K562 (cell line): ENCODE measurements around the gene PCCB. TPM values are rescaled to one million over a fixed set of nuclear protein-coding genes. Genes with fewer than 3 reads are reported as not detected.

Experiments used
- ATAC-seq: fragments of 200-7000 bp; cut with Tn5 transposase; 3 replicates; pipeline ENCODE4 v1.9.1; 2020; ENCODE audit warnings: moderate library complexity
- BruUV-seq: library from RNA; stranded (reverse); fragments of 400-500 nt; replicated peaks from 2 replicates; lab custom pipeline; 2021; lab: Mats Ljungman, UMichigan
- CTCF ChIA-PET: fragments of 300-600 bp; formaldehyde crosslinking; extraction: SDS; loops from one replicate; lab custom pipeline; 2021; ENCODE audit warnings: low intra/inter-chr PET ratio; lab: Yijun Ruan, JAX
- POLR2A ChIA-PET: fragments of 300-600, 350-650 bp; sonication (Branson Sonifier 250); formaldehyde crosslinking; extraction: SDS; loops from one replicate; lab custom pipeline; 2021; ENCODE audit warnings: antibody characterized with exemption, inconsistent platforms; lab: Yijun Ruan, JAX
- DNase-seq, 4 experiments: peaks; one replicate each; pipeline versions ENCODE4 v3.0.0 to v3.0.0-alpha.2; 2011 to 2018; ENCODE audit warnings: low spot score in 3 of 4, mixed read lengths in 3 of 4; ENCODE audit errors: extremely low read depth in 1 of 4
- FAIRE-seq: peaks from 2 replicates; lab custom pipeline; 2011; peaks lifted over from hg19 to GRCh38; lab: Jason Lieb, UNC
- H2AFZ ChIP-seq: 2 replicates; pipeline ENCODE4 v1.6.0; 2011; ENCODE audit warnings: low read depth, low read length, control low read depth, inconsistent platforms
- H3K27ac ChIP-seq: fragments of 200-600 bp; 3 replicates; pipeline ENCODE4 v1.8.0; 2011; ENCODE audit warnings: low read depth, mild to moderate bottlenecking, control low read depth, inconsistent platforms, low read length, moderate library complexity, mixed read lengths; ENCODE audit errors: extremely low read depth
- H3K27me3 ChIP-seq, 2 experiments: fragments of 300-600 bp in 1 of 2; 2 replicates in 1 of 2; 3 replicates in 1 of 2; pipeline versions ENCODE4 v1.6.0 to v1.8.0; 2011; ENCODE audit warnings: inconsistent platforms in 2 of 2, low read length in 2 of 2, mild to moderate bottlenecking in 1 of 2, mixed read lengths in 1 of 2, moderate library complexity in 1 of 2; ENCODE audit not compliant: control insufficient read depth in 2 of 2, insufficient read depth in 2 of 2
- H3K36me3 ChIP-seq: fragments of 300-600 bp; 3 replicates; pipeline ENCODE4 v1.8.0; 2011; ENCODE audit warnings: mild to moderate bottlenecking, low read length, inconsistent platforms; ENCODE audit not compliant: control insufficient read depth, insufficient read depth
- H3K4me1 ChIP-seq, 2 experiments: fragments of 200-600 bp in 1 of 2; replicated peaks in 1 of 2; 2 replicates in 1 of 2; 3 replicates in 1 of 2; pipeline versions ENCODE4 v1.5.1 to v1.8.0; 2011; ENCODE audit warnings: inconsistent platforms in 2 of 2, low read length in 2 of 2, mild to moderate bottlenecking in 1 of 2, mixed read lengths in 1 of 2, moderate library complexity in 1 of 2; ENCODE audit not compliant: control insufficient read depth in 2 of 2, insufficient read depth in 2 of 2
- H3K4me2 ChIP-seq: 2 replicates; pipeline ENCODE4 v1.6.1; 2011; ENCODE audit warnings: low read length, control low read depth, inconsistent platforms, mixed read lengths; ENCODE audit not compliant: insufficient read depth
- H3K4me3 ChIP-seq: fragments of 200-600 bp; sonication (generic), shearing (Covaris generic); 2 replicates; pipeline ENCODE4 v1.5.1; 2016; ENCODE audit warnings: control low read depth, inconsistent platforms
- H3K79me2 ChIP-seq: fragments of 200-600 bp; 3 replicates; pipeline ENCODE4 v1.8.0; 2011; ENCODE audit warnings: low read length, inconsistent platforms; ENCODE audit not compliant: control insufficient read depth, insufficient read depth
- H3K9ac ChIP-seq, 2 experiments: 2 replicates each; pipeline versions ENCODE4 v1.6.0 to v1.6.1; 2011; ENCODE audit warnings: low read depth in 2 of 2, low read length in 2 of 2, control low read depth in 1 of 2, inconsistent platforms in 1 of 2, mild to moderate bottlenecking in 1 of 2, mixed read lengths in 1 of 2; ENCODE audit not compliant: insufficient read depth in 1 of 2
- H3K9me1 ChIP-seq: one replicate; pipeline ENCODE4 v1.6.0; 2011; ENCODE audit warnings: inconsistent platforms, mild to moderate bottlenecking, low read length, moderate library complexity; ENCODE audit not compliant: control insufficient read depth, insufficient read depth
- H3K9me3 ChIP-seq: replicated peaks from 2 replicates; pipeline ENCODE4 v1.5.1; 2011; ENCODE audit warnings: low read depth, low read length, inconsistent platforms; ENCODE audit not compliant: control insufficient read depth, insufficient read depth
- H4K20me1 ChIP-seq: replicated peaks from 2 replicates; pipeline ENCODE4 v1.6.1; 2011; ENCODE audit warnings: low read length, inconsistent platforms, mixed read lengths; ENCODE audit not compliant: control insufficient read depth, insufficient read depth
- BRCA1 ChIP-seq, 2 experiments: fragments of 450-650 bp in 1 of 2; sonication (generic) in 1 of 2; formaldehyde crosslinking in 1 of 2; IDR thresholded peaks; 2 replicates each; pipeline versions ENCODE4 v1.5.0 to v1.6.1; 2017 to 2020; ENCODE audit warnings: mild to moderate bottlenecking in 1 of 2, missing genetic modification reagents in 1 of 2
- DPF2 ChIP-seq: fragments of 450-650 bp; IDR thresholded peaks from 2 replicates; pipeline ENCODE4 v1.6.1; 2016
- STAG1 ChIP-seq: sonication (generic); formaldehyde crosslinking; IDR thresholded peaks from 2 replicates; pipeline ENCODE4 v1.5.0; 2020; ENCODE audit warnings: missing genetic modification reagents, borderline replicate concordance
- YY1 ChIP-seq, 3 experiments: IDR thresholded peaks; 2 replicates each; pipeline ENCODE4 v1.6.1; 2011; ENCODE audit warnings: low read length in 2 of 3, mild to moderate bottlenecking in 2 of 3, moderate library complexity in 2 of 3, borderline replicate concordance in 1 of 3, control low read depth in 1 of 3, low read depth in 1 of 3; ENCODE audit not compliant: insufficient read depth in 3 of 3, insufficient replicate concordance in 2 of 3, control insufficient read depth in 1 of 3, insufficient read length in 1 of 3; ENCODE audit errors: extremely low read depth in 1 of 3
- in situ Hi-C: fragments of 300-500 bp; cut with MboI; formaldehyde crosslinking; loops from 4 replicates; pipeline ENCODE4 v1.15.0; 2018; ENCODE audit warnings: inconsistent platforms, mixed read lengths
- intact Hi-C: fragments of 100-400 bp; cut with micrococcal nuclease; formaldehyde crosslinking; loops from 2 replicates; pipeline ENCODE4 v1.14.2; 2022
- polyA plus RNA-seq, 8 experiments: library from polyadenylated mRNA; depleted of rRNA in 4 of 8; stranded (reverse) in 5 of 8; unstranded in 3 of 8; fragments of >200 nt; fragmentation: Nextera tagmentation in 2 of 8; fragmentation: Illumina TruSeq in 1 of 8; extraction: Ambion mirVana in 2 of 8; extraction: Trizol in 1 of 8; gene quantifications; 2 replicates each; pipeline versions ENCODE4 v1.2.1 to v1.2.3, GENCODE V29; 2011 to 2014; ENCODE audit warnings: inconsistent platforms in 1 of 8, missing spikeins in 1 of 8
- total RNA-seq, 7 experiments: library from RNA; depleted of rRNA in 6 of 7; stranded (reverse); fragments of >200 nt in 6 of 7; fragmentation: Illumina TruSeq in 2 of 7; extraction: Trizol in 2 of 7; gene quantifications; 2 replicates each; pipeline versions ENCODE4 v1.2.1 to v1.2.3, GENCODE V29; 2011 to 2021; ENCODE audit warnings: low replicate concordance in 1 of 7
- TF ChIP-seq, protein P1 (sequence below): sonication (generic); formaldehyde crosslinking; IDR thresholded peaks from 2 replicates; pipeline ENCODE4 v1.8.0; 2022; ENCODE audit warnings: mild to moderate bottlenecking, missing genetic modification reagents, borderline replicate concordance

Gene PCCB
- total and polyA plus RNA-seq, 9 of the 15 experiments (the other 6 are each of a cell fraction or from before 2014, with no cell fraction given), result 69.5 to 173 (median 92.8) TPM

DNA sequence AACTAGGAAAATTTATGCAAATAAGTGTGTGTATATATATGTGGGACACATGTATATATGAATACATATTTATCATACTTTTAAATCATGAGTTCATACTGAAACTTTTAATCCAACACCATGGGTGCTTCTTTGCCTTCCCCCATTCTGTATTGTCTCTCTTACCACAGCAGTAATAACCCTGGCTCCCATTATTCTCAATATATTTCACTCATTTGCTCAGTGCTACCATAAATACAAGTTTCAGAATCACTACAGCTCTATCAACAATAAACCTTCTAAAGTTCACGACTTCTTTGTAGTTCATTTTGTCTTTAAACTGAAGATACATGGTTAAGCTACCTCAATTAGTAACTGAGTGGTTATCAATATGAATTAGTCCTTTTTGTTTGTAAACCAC lies 82.2 kb downstream of the PCCB start (continued):
- TF ChIP-seq, protein P1, sequence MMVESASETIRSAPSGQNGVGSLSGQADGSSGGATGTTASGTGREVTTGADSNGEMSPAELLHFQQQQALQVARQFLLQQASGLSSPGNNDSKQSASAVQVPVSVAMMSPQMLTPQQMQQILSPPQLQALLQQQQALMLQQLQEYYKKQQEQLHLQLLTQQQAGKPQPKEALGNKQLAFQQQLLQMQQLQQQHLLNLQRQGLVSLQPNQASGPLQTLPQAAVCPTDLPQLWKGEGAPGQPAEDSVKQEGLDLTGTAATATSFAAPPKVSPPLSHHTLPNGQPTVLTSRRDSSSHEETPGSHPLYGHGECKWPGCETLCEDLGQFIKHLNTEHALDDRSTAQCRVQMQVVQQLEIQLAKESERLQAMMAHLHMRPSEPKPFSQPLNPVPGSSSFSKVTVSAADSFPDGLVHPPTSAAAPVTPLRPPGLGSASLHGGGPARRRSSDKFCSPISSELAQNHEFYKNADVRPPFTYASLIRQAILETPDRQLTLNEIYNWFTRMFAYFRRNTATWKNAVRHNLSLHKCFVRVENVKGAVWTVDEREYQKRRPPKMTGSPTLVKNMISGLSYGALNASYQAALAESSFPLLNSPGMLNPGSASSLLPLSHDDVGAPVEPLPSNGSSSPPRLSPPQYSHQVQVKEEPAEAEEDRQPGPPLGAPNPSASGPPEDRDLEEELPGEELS (CRISPR knock-in tag), result no peak
- no peak for TF ChIP-seq BRCA1 (IDR thresholded peaks at IDR 0.05)
- no peak for TF ChIP-seq BRCA1 (CRISPR knock-in tag; IDR thresholded peaks at IDR 0.05)

DNA sequence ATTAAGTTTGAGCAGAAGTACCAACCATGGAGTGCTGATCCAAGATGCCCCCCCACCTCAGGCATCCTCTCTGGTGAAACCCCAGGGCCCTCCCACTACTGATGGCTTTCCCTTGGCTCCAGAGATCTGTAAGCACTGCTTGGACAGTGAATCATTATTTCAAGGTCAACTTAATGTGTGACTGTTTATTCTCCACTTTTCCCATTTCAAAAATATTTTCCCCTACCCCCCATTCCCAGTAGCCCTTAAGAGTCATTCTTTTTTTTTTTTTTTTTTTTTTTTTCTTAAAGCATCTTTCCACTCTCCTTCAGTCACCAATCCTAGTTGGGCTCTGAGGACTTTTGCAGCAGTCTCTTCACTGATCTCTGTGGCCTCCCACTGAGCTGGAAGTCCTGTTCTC lies 82.6 kb downstream of the PCCB start:
- H3K9me1 ChIP-seq, result no peaks in the 10 kb centered on the region
- H3K9me3 ChIP-seq, result no peaks in the 10 kb centered on the region
- CTCF ChIA-PET, result no interaction called here
- FAIRE-seq (no peak), ATAC-seq (no peak), DNase-seq (no peak)
- TF ChIP-seq DPF2, result no peak
- TF ChIP-seq YY1 (IDR thresholded peaks at IDR 0.05; ENCODE audit: borderline replicate concordance in 1 of 3, control insufficient read depth in 1 of 3, extremely low read depth in 1 of 3, insufficient read depth in 3 of 3, insufficient read length in 1 of 3, insufficient replicate concordance in 2 of 3, low read depth in 1 of 3, low read length in 2 of 3), result no peak
- no peak for TF ChIP-seq STAG1 (CRISPR knock-in tag)
- no peak overlapping the region for H2AFZ ChIP-seq
- no peak overlapping the region for H3K27ac ChIP-seq
- H4K20me1 ChIP-seq, result no peaks in the 10 kb centered on the region
- POLR2A ChIA-PET, result no interaction called here
- peaks cover 73% of the 10 kb centered on the region for H3K36me3 ChIP-seq
- no peak overlapping the region for H3K9ac ChIP-seq
- intact Hi-C loops (no loop called here), in situ Hi-C loops (no loop called here)
- H3K27me3 ChIP-seq, result no peaks in the 10 kb centered on the region
- no TSS peak for BruUV-seq
- H3K79me2 ChIP-seq, result no peaks in the 10 kb centered on the region
- no peaks in the 10 kb centered on the region; a peak in 2 of 5 replicates for H3K4me1 ChIP-seq
- H3K4me2 ChIP-seq, result no peak overlapping the region
- H3K4me3 ChIP-seq, result no peak overlapping the region
